GM15510 (cell line): ENCODE data around the gene TM9SF1.

Source experiments
- POLR2A ChIP-seq: IDR thresholded peaks from 3 replicates; pipeline ENCODE4 v1.6.1; 2011; ENCODE audit warnings: borderline replicate concordance; ENCODE audit not compliant: insufficient read length; ENCODE audit errors: extremely low read depth

The TM9SF1 gene

GRCh38 chr14:24188251-24189058 lies 6.8 kb downstream of the TM9SF1 start, which contains the start of gene IPO4:
IPO4 (minus strand) TSS chr14:24188816; CDS start chr14:24188787, 29 bp downstream.
- TF ChIP-seq POLR2A = peak; percentile 85

DNA sequence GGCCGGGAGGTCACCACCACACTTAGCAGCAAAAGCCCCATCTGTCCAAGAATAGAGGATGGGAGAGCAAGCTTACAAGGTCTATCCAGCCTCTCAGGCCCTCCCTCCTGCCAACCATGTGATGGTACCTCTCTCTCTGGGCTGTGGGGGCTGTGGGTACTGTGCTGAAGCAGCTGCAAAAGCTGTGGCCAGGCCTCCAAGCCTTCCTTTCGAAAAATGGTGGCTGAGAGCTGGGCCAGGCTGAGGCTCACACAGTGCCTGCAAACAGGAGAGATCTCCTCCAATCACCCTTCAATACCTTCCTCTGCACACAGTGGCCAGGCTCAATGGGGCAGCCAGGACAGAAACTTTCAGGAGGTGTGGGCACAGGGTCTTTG lies 7.7 kb downstream of the TM9SF1 start:
- TF ChIP-seq POLR2A = no peak

DNA sequence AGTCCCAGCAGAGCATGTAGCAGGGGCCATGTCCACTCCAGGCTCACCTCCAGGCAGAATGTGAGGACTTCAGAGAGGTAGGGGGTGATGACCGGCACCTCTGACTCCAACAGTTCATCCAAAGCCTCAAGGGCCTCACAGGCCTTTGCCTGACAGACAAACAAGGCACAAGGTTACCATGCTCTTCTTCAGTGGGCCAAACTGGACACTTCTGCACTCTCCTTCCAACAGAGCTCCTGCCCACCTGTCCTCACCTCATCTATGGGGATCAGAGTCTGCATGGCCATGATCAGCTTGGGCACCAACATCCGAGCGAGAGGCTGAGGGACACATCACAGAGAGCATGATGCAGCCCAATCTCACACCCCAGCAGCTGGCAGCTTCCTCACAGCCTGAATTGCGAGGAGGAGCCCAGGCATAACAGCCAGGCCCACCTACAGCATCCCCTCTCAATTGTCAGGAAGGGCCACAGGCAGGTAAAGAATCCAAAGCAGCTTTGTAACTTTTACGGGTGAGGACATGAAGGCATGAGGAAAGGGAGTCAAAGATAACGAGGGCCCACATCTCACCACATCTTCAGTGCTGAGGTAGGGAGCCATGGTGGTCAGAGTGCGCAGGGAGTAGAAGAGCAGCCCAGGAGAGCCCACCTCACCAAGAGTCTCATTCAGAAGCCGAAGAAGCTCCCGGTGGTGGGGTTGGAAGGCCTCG lies 8.3 kb downstream of the TM9SF1 start:
- no peak for TF ChIP-seq POLR2A

DNA sequence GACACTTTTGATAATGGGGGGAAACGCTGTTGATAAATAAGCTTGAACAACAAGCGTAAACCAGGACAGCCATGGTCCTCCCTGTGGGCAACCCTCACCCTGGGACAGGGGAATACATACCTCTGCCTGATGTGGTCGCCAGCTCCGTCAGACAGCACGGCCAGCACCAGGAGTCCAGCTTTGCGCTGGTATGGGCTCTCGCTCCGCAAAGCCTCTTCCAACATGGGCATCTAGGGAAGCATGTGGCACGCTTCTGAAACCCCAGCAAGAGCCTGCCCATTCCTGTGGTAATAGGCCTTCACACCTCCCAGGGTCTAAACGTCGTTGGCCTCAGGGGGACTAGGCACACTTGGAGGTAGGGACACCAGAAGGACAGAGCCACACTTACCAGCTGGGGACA lies 9.5 kb downstream of the TM9SF1 start:
- TF ChIP-seq POLR2A = no peak

GRCh38 chr14:24185026-24185425 lies 10.2 kb downstream of the TM9SF1 start:
- no peak for TF ChIP-seq POLR2A

GRCh38 chr14:24184104-24184970 lies 10.9 kb downstream of the TM9SF1 start:
- TF ChIP-seq POLR2A = no peak

GRCh38 chr14:24183014-24183481 lies 12.2 kb downstream of the TM9SF1 start:
- peak; percentile 2 for TF ChIP-seq POLR2A

- peak; percentile 10 for TF ChIP-seq POLR2A
Measured at GRCh38 chr14:24182110-24182882, 12.9 kb downstream of the TM9SF1 start.

DNA sequence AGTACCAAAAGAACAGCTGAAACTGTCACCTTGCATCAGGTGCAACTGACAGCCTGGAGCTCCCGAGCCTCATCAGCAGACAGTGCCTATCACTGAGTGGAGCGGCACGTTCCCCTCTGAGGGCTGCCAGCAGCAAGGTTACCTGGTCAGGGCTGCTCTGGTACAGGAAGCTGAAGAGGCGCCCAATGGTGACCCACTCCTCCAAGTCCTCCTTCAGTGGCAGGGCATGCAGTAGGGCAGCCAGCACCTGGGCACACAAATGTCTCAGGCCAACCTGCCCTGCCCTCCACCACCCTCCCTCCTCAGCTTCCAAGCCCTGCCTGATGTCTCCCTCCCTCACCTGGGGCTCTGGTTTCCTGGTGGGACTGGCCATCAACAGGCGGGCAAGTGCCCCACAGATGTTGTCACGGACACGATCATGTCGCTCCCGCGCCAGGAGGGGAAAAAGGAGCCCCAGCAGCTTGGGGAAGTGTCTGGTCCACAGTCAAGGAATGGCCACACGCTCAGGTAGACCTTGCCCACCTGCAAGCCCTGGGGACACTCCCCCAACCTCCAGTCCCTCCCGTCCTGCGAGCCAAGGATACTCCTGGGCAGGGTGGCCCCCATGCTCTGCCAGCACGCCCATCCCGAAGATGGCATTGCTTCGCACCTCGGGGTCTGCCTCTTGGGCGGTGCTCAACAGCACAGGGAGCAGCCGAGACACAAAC lies 13.7 kb downstream of the TM9SF1 start:
- no peak for TF ChIP-seq POLR2A

DNA sequence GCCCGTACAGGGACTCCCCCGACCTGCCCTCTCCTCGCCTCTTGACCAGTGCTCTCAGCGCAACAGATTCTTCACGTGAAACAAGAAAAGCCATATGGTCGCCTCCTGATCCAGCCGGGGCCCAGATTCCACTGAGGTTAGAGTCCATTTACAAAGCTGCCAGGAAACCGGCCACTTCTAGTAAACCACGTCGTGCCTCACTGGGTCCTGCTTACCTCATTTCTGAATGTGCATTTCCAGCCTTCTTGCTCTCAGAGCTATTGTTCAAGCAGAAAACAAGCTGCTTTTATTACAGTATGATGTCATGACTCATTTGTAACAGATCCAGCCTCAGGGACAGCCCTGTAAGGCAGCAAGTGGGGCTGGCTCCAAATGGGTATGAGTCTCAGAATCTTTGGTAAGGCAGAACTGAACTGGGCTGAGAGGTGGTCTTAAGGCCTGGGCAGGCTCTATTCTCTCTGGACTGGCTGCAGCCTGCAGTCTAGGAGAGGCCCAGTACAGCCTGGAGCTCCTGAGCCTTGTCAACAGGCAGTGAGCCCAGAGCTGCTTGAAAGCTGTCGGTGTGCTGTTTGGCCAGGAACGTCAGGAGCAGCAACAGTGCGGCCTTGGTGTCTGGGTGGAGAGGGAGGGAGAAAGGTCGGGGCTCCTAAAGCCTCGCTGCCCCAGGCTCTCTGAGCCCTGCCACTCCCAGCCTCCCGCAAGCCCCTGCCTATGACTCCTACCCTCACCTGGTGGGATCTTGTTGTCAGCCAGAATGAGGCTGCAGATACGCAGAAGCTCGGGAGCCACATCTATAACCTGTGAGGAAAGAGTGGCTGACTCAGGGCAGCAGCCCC lies 15.1 kb downstream of the TM9SF1 start:
- no peak for TF ChIP-seq POLR2A

DNA sequence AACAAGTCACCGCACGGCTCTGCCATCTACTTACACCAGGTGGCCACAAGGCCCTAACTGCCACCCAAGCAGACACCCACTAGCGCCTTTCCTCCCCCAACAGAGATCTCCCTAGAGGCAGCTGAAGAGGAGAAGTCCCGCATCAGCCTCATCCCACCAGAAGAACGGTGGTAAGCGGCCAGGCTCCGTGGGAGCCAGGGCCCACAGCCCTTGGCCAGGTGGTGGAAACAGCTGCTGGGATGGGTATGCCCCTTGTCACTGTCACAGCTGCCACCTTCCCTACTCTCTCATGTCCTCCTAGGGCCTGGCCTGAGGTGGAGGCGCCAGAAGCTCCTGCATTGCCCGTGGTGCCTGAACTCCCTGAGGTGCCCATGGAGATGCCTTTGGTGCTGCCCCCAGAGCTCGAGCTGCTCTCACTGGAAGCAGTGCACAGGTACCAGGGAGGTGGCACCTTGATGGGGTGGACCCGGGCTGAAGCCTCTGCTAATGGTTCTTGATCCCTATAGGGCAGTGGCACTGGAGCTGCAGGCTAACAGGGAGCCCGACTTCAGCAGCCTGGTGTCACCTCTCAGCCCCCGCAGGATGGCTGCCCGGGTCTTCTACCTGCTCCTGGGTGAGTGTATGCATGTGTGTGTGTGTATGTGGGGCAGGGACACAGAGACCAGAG lies 15.8 kb downstream of the TM9SF1 start:
- TF ChIP-seq POLR2A = no peak
